Mucosa of stomach (tissue), 1 donor: ENCODE results near the gene CACNG4.

Source experiments
- H3K27me3 ChIP-seq: one replicate; pipeline ENCODE4 v1.7.0; 2013; ENCODE audit warnings: mild to moderate bottlenecking, low read length; ENCODE audit not compliant: control insufficient read depth, insufficient read depth
- H3K36me3 ChIP-seq: one replicate; pipeline ENCODE4 v1.7.0; 2013; ENCODE audit warnings: low read length; ENCODE audit not compliant: control insufficient read depth, insufficient read depth
- H3K4me1 ChIP-seq: one replicate; pipeline ENCODE4 v1.7.0; 2013; ENCODE audit warnings: mild to moderate bottlenecking, low read length; ENCODE audit not compliant: control insufficient read depth, insufficient read depth
- H3K4me3 ChIP-seq: one replicate; pipeline ENCODE4 v1.7.0; 2013; ENCODE audit warnings: low read length
- H3K9ac ChIP-seq: one replicate; pipeline ENCODE4 v1.7.0; 2013; ENCODE audit warnings: mild to moderate bottlenecking, low read length, moderate library complexity
- H3K9me3 ChIP-seq: one replicate; pipeline ENCODE4 v1.7.0; 2013; ENCODE audit warnings: mild to moderate bottlenecking, low read length, moderate library complexity; ENCODE audit not compliant: control insufficient read depth
- donor health status: Pancreatic carcinoma.

CACNG4 gene

GRCh38 chr17:67054011-67054591 lies 89.6 kb downstream of the CACNG4 start:
- Histone ChIP-seq H3K4me3 (no peak overlapping the region), H3K9ac (no peak overlapping the region), H3K27me3 (no peaks in the 10 kb centered on the region), H3K36me3 (no peaks in the 10 kb centered on the region), H3K4me1 (peaks cover 12% of the 10 kb centered on the region), H3K9me3 (no peaks in the 10 kb centered on the region)

GRCh38 chr17:67054608-67055007 lies 90.1 kb downstream of the CACNG4 start:
- no peaks in the 10 kb centered on the region for H3K9me3 ChIP-seq
- H3K4me1 ChIP-seq = peaks cover 12% of the 10 kb centered on the region
- H3K36me3 ChIP-seq = no peaks in the 10 kb centered on the region
- H3K27me3 ChIP-seq = no peaks in the 10 kb centered on the region
- H3K9ac ChIP-seq = no peak overlapping the region
- no peak overlapping the region for H3K4me3 ChIP-seq

- Histone ChIP-seq H3K4me3 (no peak overlapping the region), H3K4me1 (peaks cover 12% of the 10 kb centered on the region), H3K9ac (no peak overlapping the region), H3K36me3 (no peaks in the 10 kb centered on the region), H3K27me3 (no peaks in the 10 kb centered on the region), H3K9me3 (no peaks in the 10 kb centered on the region)
Measured at GRCh38 chr17:67055041-67055443, 90.5 kb downstream of the CACNG4 start.

- no peaks in the 10 kb centered on the region for H3K27me3 ChIP-seq
- H3K9ac ChIP-seq = no peak overlapping the region
- H3K36me3 ChIP-seq = no peaks in the 10 kb centered on the region
- no peak overlapping the region for H3K4me3 ChIP-seq
- no peaks in the 10 kb centered on the region for H3K9me3 ChIP-seq
- H3K4me1 ChIP-seq = peaks cover 12% of the 10 kb centered on the region
Measured at GRCh38 chr17:67055811-67056745, 91.6 kb downstream of the CACNG4 start.

GRCh38 chr17:67056746-67057490 lies 92.4 kb downstream of the CACNG4 start:
- Histone ChIP-seq H3K36me3 (no peaks in the 10 kb centered on the region), H3K9ac (no peak overlapping the region), H3K27me3 (no peaks in the 10 kb centered on the region), H3K4me3 (no peak overlapping the region), H3K4me1 (peaks cover 12% of the 10 kb centered on the region), H3K9me3 (no peaks in the 10 kb centered on the region)

GRCh38 chr17:67058036-67058435 lies 93.5 kb downstream of the CACNG4 start:
- Histone ChIP-seq H3K9ac (no peak overlapping the region), H3K4me1 (peaks cover 12% of the 10 kb centered on the region), H3K36me3 (no peaks in the 10 kb centered on the region), H3K4me3 (no peak overlapping the region), H3K9me3 (no peaks in the 10 kb centered on the region), H3K27me3 (no peaks in the 10 kb centered on the region)

- Histone ChIP-seq H3K4me3 (no peak overlapping the region), H3K27me3 (no peaks in the 10 kb centered on the region), H3K4me1 (peaks cover 12% of the 10 kb centered on the region), H3K9me3 (no peaks in the 10 kb centered on the region), H3K36me3 (no peaks in the 10 kb centered on the region), H3K9ac (no peak overlapping the region)
Measured at GRCh38 chr17:67059372-67059771, 94.9 kb downstream of the CACNG4 start.

GRCh38 chr17:67063141-67063540 lies 98.6 kb downstream of the CACNG4 start:
- Histone ChIP-seq H3K27me3 (no peaks in the 10 kb centered on the region), H3K9me3 (no peaks in the 10 kb centered on the region), H3K36me3 (no peaks in the 10 kb centered on the region), H3K9ac (no peak overlapping the region), H3K4me1 (no peaks in the 10 kb centered on the region), H3K4me3 (no peak overlapping the region)

- no peaks in the 10 kb centered on the region for H3K4me1 ChIP-seq
- no peak overlapping the region for H3K9ac ChIP-seq
- no peaks in the 10 kb centered on the region for H3K27me3 ChIP-seq
- no peaks in the 10 kb centered on the region for H3K36me3 ChIP-seq
- H3K9me3 ChIP-seq = no peaks in the 10 kb centered on the region
- H3K4me3 ChIP-seq = no peak overlapping the region
Measured at GRCh38 chr17:67066717-67067116, 102.2 kb downstream of the CACNG4 start.

GRCh38 chr17:67067571-67068482 lies 103.3 kb downstream of the CACNG4 start:
- no peak overlapping the region for H3K9ac ChIP-seq
- H3K27me3 ChIP-seq = no peaks in the 10 kb centered on the region
- no peak overlapping the region for H3K4me3 ChIP-seq
- H3K9me3 ChIP-seq = no peaks in the 10 kb centered on the region
- no peaks in the 10 kb centered on the region for H3K36me3 ChIP-seq
- no peaks in the 10 kb centered on the region for H3K4me1 ChIP-seq

- H3K4me3 ChIP-seq = no peak overlapping the region
- H3K9ac ChIP-seq = no peak overlapping the region
- no peaks in the 10 kb centered on the region for H3K27me3 ChIP-seq
- H3K36me3 ChIP-seq = no peaks in the 10 kb centered on the region
- H3K9me3 ChIP-seq = no peaks in the 10 kb centered on the region
- no peaks in the 10 kb centered on the region for H3K4me1 ChIP-seq
Measured at GRCh38 chr17:67068999-67069398, 104.5 kb downstream of the CACNG4 start.
